LNCaP clone FGC (cell line): ENCODE measurements around the gene APH1A.
"Not testable (repeated sequence)": the region's sequence is repeated elsewhere in the genome, so short reads cannot be mapped to it uniquely, and the experiment has no call there.

ENCODE experiments used
- DNase-seq: peaks from one replicate; pipeline ENCODE4 v3.0.0-alpha.2; 2011; ENCODE audit warnings: low read depth
- H3K4me3 ChIP-seq: 2 replicates; pipeline ENCODE4 v1.5.1; 2011; ENCODE audit warnings: mild to moderate bottlenecking, low read depth, low read length, control low read depth
- CTCF ChIP-seq: IDR thresholded peaks from 2 replicates; pipeline ENCODE4 v1.5.1; 2012; ENCODE audit warnings: mild to moderate bottlenecking; ENCODE audit not compliant: control insufficient read depth, insufficient read depth; ENCODE audit errors: extremely low read depth

The APH1A gene

GRCh38 chr1:150236614-150237100 is 32.2 kb downstream of the APH1A start:
- TF ChIP-seq CTCF, result no peak
- peak overlapping the region; percentile 77 for H3K4me3 ChIP-seq
- no peak for DNase-seq

- peak; percentile 99 for DNase-seq
- TF ChIP-seq CTCF, result peak; percentile 42
- H3K4me3 ChIP-seq, result peak within 1 kb of the TSS; percentile 77
These were observed 32.8 kb downstream of the APH1A start, which contains the start of gene ANP32E for GRCh38 chr1:150235852-150236613. TSS of gene ANP32E (minus strand) at chr1:150236112. CDS start at chr1:150235786, 326 bp downstream.

GRCh38 chr1:150235294-150235851 is 33.4 kb downstream of the APH1A start:
- TF ChIP-seq CTCF, result no peak
- no peak for DNase-seq

GRCh38 chr1:150234566-150235293 is 34.1 kb downstream of the APH1A start:
- peak overlapping the region; percentile 77 for H3K4me3 ChIP-seq
- no peak for DNase-seq
- TF ChIP-seq CTCF, result no peak

More at GRCh38 chr1:150235294-150235851, 33.4 kb downstream of the APH1A start:
- H3K4me3 ChIP-seq, result peak overlapping the region; percentile 77

GRCh38 chr1:150234309-150234565 is 34.6 kb downstream of the APH1A start:
- TF ChIP-seq CTCF, result no peak
- peak overlapping the region; percentile 77 for H3K4me3 ChIP-seq
- DNase-seq, result no peak

- no peak for TF ChIP-seq CTCF
- DNase-seq, result peak; percentile 52
- peak overlapping the region; percentile 77; the same call in 1 of the 2 replicates for H3K4me3 ChIP-seq
These were observed 35.2 kb downstream of the APH1A start for GRCh38 chr1:150233359-150234308.

- H3K4me3 ChIP-seq, DNase-seq: not testable (repeated sequence)
These were observed 35.9 kb downstream of the APH1A start for GRCh38 chr1:150232921-150233320.

- not testable (repeated sequence) for H3K4me3 ChIP-seq, DNase-seq
These were observed 40.6 kb downstream of the APH1A start for GRCh38 chr1:150228246-150228645.
